Neuron (in vitro differentiated cells): ENCODE measurements around the gene SEC22B.
"Not testable (repeated sequence)": the region's sequence is repeated elsewhere in the genome, so short reads cannot be mapped to it uniquely, and the experiment has no call there.

Experiments
- H2AFZ ChIP-seq: one replicate; pipeline ENCODE4 v1.6.1; 2013; ENCODE audit warnings: low read depth, mild to moderate bottlenecking, inconsistent platforms, low read length, moderate library complexity
- H3K27me3 ChIP-seq: one replicate; pipeline ENCODE4 v1.6.1; 2013; ENCODE audit warnings: low read length; ENCODE audit not compliant: insufficient read depth
- H3K36me3 ChIP-seq: one replicate; pipeline ENCODE4 v1.6.1; 2013; ENCODE audit warnings: low read length; ENCODE audit not compliant: insufficient read depth
- H3K4me1 ChIP-seq: one replicate; pipeline ENCODE4 v1.6.1; 2013; ENCODE audit warnings: low read length; ENCODE audit not compliant: insufficient read depth
- H3K4me3 ChIP-seq: 2 replicates; pipeline ENCODE4 v1.5.1; 2013; ENCODE audit warnings: mild to moderate bottlenecking, low read length, moderate library complexity
- H3K9me3 ChIP-seq: one replicate; pipeline ENCODE4 v1.6.1; 2013; ENCODE audit warnings: low read length

Gene SEC22B

DNA sequence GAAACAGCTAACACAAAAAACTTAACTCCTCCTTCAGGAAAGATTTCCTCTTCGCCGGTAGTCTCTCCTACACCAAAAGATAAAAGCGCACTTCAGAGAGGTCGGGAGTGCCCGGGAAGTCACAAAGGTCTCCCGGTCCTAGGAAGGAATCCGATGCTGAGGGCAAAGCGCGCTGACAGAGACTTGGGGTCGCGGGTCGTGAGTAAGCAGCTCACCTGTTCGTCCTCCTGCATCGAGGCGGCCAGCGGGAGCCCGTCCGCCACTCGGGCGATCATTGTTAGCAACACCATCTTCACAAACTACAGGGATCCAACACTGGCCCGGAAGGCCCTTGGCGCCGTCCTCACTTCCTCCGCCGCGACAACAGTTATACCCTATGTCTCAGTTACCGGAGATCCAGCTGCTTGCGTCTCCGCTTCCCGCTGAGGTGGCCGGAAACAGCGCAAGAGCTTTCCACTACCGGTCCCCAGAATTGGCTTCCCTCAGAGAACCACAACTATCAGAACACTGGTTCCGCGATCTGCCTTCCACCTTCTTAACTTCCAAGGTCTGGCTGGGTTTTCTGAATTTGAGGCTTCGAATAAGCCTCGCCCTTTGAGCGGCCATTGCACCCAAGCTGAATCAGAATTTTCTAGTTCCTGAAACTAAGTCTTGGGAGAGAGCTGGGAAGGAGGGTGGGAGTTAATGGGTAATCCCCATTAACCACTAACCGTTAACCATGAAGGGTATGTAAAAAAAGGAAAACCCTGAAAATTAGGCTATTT is at the start of gene SEC22B:
SEC22B (minus strand) TSS at position 429 of the 764 bp plus-strand sequence; CDS start at position 290, 139 bp downstream.
- H3K36me3 ChIP-seq = no peaks in the 10 kb centered on the region
- H3K4me3 ChIP-seq = peak within 1 kb of the TSS; percentile 82
- peak within 1 kb of the TSS; percentile 58 for H2AFZ ChIP-seq
- H3K4me1 ChIP-seq = no peaks in the 10 kb centered on the region
- H3K9me3 ChIP-seq = no peaks in the 10 kb centered on the region
- no peaks in the 10 kb centered on the region for H3K27me3 ChIP-seq

DNA sequence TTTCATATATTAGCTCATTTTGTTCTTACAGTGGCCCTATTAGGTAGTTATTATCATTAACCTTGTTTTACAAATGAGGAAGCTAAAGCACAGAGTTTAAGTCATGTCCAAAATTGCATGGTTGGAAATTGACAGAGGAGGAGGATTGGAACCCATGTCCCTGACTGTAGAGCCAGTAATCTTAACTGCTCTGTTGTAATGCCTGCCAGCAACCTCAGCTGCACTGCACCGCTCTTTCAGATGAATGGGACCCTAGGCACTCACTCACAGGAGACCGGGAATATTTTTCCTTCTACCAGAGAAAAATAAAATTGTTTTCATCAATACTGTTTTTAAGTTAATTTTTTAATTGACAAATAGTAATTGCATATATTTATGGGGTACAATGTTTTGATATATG is 41.6 kb upstream of the SEC22B start:
- not testable (repeated sequence) for H3K36me3 ChIP-seq, H3K9me3 ChIP-seq, H3K4me1 ChIP-seq, H2AFZ ChIP-seq, H3K4me3 ChIP-seq, H3K27me3 ChIP-seq

DNA sequence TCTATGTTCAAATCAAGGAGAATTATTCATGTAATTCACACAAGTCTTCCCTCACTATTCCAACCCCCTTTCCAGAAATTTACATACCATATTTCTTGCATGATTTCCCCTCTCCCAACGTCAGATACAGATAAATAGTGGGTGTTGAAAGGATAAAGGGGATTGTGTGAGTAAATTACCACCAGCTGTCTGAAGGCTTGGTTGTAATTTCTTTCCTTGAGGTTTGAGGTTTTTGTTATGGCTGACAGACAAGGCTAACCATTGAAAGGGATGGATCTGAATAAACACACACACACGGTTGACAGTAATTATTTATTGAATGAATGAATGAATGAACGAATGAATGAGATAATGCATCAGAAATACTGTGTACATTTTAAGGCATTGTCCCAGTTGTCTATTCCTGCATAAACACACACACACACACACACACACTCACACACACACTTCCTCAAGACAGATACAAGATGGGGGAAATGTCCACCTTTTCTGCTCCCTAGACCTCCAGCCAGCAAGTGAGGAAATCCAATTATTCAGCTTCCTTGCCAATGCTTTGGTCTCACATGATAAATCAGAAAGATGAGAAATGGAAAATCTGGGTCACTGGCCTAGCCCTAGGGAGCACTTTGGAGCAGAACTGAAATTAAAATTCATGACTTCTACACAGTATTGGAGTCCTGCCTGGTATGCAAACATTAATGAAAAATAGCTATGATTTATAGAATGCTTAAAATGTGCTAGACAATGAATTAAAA is 41.0 kb upstream of the SEC22B start:
- not testable (repeated sequence) for H3K9me3 ChIP-seq, H3K4me1 ChIP-seq, H3K36me3 ChIP-seq, H3K4me3 ChIP-seq, H3K27me3 ChIP-seq, H2AFZ ChIP-seq

DNA sequence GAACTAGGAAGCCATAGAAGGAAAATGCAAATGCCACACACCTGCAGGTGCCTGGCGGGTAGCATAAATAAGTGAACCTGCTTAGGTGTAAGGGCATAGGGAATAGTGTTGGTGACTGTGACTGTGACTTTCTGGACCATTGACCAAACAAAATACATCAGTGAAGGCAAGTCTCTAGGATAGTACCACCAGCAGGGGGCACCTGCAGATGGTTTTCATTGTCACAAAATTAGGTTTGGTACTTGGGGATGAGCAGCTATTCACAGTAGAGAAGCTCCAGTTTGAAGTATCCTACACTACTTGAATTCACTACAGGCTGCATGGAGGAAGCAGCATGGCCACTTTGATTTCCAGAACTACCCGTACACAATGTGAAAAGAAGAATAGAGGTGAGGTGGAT is 37.3 kb upstream of the SEC22B start:
- not testable (repeated sequence) for H2AFZ ChIP-seq, H3K36me3 ChIP-seq, H3K4me1 ChIP-seq, H3K9me3 ChIP-seq, H3K4me3 ChIP-seq, H3K27me3 ChIP-seq

DNA sequence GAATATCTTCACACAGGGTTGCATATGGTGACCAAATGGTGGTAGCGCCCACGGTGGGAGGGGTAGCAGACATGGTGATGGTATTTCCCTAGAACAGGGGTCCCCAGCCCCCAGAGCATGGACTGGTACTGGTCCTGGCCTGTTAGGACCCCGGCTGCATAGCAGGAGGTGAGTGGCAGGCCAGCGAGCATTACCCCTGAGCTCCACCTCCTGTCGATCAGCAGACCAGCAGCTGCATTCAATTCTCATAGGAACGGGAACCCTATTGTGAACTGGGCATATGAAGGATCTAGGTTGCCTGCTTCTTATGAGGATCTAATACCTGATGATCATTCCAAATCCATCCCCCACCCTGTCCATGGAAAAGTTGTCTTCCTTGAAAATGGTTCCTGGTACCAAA is 34.4 kb upstream of the SEC22B start:
- H3K4me3 ChIP-seq, H3K36me3 ChIP-seq, H3K27me3 ChIP-seq, H3K4me1 ChIP-seq, H3K9me3 ChIP-seq, H2AFZ ChIP-seq: not testable (repeated sequence)

DNA sequence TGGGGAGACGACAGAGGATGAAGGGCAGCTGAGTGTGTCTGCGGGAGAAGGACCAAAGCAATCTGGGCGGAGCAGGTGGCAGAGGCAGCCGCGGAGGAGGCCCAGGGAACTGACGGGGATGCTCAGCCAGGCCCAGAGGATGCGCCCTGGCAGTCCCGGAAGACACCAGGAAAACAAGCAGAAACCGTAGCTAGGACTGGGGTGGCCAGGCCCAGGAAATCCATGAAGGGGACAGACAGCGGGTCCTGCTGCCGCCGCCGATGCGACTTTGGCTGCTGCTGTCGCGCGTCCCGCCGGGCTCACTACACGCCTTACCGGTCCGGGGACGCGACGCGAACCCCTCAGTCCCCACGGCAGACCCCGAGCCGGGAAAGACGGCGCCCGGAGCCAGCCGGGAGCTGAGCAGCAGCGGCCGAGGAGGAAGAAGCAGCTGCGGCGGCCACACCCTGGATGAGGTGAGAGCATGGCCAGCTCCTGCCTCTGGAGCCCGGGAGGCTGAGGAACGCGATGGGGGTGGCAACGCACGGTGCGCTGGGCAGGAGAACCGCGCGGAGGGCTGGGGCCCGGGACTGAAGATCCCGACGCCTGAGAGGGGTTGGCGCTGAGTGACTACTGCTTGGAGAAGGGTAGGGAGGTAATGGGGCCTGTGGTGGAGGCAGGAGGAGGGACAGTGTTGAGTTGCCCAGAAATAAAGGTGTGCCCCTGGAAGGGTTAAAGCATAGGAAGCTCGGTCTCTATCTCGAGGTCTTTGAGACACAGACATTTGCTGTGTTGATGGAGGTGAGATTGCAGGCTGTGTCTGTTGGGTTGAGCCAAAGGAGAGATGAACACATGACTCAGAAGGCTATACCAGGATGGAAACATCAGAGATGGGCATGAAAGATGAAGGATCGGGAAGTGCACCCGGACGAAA is 20.8 kb upstream of the SEC22B start:
- not testable (repeated sequence) for H3K9me3 ChIP-seq, H3K4me1 ChIP-seq, H2AFZ ChIP-seq, H3K36me3 ChIP-seq, H3K27me3 ChIP-seq
- H3K4me3 ChIP-seq = peak overlapping the region; percentile 23

DNA sequence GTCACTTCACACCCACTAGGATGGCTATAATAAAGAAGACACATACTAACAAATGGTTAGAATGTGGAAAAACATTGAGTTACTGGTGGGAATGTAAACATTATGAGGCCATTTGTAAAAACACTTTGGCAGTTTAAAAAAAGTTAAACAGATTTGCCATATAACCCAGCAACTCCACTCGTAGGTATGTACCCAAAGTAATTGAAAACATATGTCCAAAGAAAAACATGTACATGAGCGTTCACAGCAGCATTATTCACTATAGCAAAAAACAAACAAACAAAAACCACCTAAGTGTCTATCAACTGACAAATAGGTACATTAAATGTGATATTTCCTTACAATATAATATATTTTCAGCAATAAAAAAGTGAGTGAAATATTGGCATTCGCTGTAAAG is 12.3 kb upstream of the SEC22B start:
- not testable (repeated sequence) for H3K27me3 ChIP-seq, H3K4me1 ChIP-seq, H3K9me3 ChIP-seq, H2AFZ ChIP-seq, H3K4me3 ChIP-seq, H3K36me3 ChIP-seq

DNA sequence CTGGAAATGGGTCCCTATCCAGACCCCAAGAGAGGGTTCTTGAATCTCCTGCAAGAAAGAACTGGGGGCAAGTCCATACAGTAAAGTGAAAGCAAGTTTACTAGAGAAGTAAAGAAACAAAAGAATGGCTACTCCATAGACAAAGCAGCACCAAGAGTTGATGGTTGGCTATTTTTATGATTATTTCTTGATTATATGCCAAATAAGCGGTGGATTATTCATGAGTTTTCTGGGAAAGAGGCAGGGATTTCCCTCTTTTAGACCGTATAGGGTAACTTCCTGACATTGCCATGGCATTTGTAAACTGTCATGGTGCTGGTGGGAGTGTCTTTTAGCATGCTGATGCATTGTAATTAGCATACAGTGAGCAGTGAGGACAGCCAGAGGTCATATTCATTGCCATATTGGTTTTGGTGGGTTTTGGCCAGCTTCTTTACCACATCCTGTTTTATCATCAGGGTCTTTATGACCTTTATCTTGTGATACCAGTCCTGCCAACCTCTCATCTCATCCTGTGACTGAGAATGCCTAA is 5.9 kb upstream of the SEC22B start:
- H3K36me3 ChIP-seq, H3K4me3 ChIP-seq, H3K27me3 ChIP-seq, H3K9me3 ChIP-seq, H2AFZ ChIP-seq, H3K4me1 ChIP-seq: not testable (repeated sequence)

DNA sequence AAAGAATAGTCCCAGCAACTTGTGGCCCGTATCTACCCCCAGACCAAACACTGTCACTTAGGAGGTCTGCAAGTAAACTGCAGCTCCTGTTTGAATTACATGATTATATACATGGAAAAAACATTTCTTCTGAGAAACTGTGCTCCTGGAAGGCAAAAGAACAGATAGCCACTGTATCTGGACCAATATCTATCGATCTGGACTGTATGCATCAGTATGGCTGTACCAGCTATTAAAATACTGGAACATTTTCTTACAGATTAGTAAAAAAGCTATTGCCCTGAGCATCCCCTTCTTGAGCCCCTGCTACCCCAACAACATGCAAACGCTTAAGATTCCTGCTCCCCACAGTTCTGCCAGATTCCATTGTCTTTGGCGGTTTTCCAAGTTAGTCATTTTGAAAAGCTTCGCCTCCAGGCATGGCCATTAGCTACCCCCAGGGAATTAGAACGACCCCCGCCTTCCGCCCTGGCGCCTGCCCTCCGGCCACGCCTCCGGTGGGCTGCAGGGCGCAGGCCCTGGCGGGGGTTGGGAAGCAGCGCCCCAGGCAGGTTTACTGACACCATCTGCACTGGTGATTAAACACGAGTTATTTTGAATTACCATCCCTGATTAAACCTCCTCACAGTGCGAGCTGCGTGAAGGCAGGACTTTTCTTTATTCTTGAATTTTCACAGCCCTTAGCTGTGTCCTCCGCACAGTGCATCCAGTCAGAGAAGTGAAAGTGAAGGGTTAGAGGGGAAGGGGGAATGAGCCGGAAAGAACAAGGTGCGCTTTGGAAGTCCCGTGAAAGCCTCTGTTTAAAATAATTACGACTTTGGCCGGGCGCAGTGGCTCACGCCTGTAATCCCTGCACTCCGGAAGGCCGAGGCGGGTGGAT is 3.7 kb upstream of the SEC22B start:
- not testable (repeated sequence) for H3K4me3 ChIP-seq, H3K36me3 ChIP-seq, H2AFZ ChIP-seq, H3K9me3 ChIP-seq, H3K27me3 ChIP-seq, H3K4me1 ChIP-seq

DNA sequence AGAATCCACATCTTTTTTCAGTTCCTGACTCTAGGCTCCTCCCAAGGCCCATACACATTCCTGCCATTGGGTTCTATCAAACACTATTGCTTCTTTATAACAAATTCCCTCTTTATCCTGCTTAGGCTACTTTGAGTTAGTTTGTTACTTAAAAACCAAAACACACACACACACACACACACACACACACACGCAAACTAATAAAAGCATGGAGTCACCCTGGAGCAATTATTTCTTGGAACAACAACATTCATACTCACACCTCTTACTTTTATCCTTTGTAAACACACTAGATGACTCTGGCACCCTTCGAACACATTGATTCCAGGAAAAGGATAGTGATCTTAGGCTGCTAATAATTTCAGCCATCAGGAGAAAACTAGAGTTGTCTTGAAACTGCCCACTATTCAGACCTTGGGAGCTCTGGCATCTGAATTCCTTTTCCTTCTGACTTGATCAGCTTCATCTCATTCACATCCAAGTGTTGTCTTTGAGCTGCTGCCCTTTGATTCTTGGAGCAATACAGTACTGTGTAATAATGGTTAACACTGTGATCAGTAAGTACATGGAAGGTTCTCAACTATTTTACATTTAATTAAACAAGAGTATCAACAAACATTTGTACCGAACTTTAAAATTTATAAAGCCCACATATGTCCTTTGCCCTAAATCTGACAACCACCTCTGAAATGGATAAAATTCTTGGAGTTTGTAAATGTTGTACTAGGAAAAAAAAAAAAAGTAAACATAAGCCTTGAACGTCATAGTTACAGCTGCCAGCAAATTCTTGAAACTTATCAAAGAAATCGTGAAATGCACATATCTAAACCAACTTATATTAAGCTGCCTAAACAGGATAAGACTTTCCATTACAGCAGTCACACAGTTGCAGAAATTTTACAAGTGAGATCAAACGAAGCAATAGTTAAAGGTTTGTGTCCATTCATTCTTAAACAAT is 2.8 kb upstream of the SEC22B start:
- Histone ChIP-seq H3K4me3 (no peak overlapping the region), H3K4me1 (no peaks in the 10 kb centered on the region), H3K36me3 (no peaks in the 10 kb centered on the region), H3K27me3 (no peaks in the 10 kb centered on the region), H3K9me3 (no peaks in the 10 kb centered on the region), H2AFZ (no peak overlapping the region)

DNA sequence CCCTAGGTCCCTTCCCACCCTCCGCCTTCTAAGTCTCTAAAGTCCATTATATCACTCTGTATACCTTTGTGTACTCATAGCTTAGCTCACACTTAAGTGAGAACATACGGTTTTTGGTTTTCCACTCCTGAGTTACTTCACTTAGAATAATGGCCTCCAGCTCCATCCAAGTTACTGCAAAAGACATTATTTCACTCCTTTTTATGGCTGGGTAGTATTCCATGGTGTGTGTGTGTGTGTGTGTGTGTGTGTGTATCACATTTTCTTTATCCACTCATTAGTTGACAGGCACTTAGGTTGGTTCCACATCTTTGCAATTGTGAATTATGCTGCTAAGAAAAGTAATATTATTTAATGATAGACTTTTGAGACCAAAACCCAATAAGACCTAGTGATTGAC is 1.7 kb upstream of the SEC22B start:
- not testable (repeated sequence) for H3K36me3 ChIP-seq, H2AFZ ChIP-seq, H3K9me3 ChIP-seq, H3K4me3 ChIP-seq, H3K27me3 ChIP-seq, H3K4me1 ChIP-seq

DNA sequence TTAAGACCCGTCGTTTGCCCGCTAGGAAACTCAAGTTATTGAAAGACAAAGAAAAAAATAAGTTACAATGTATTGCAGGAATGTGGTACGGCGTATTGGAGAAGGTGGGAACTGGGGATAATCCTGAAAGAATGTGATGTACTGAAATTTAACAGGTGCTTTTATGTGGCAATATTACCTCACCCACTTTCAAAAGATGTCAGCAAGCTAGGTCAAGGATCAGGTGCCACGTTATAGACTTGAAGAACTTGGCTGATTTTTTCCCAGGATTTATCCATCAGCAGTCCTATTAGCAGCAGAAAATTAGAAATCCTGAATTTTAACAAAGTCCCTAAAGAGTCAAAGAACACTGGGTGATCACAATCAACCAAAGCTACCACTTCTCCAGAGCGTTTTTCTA is 632 bp downstream of the SEC22B start:
- peak overlapping the region; percentile 58 for H2AFZ ChIP-seq
- not testable (repeated sequence) for H3K4me1 ChIP-seq, H3K9me3 ChIP-seq, H3K36me3 ChIP-seq, H3K27me3 ChIP-seq
- peak overlapping the region; percentile 82 for H3K4me3 ChIP-seq
